ENCODE measurements around the gene SIM2. TPM values are rescaled to one million over a fixed set of nuclear protein-coding genes. Genes with fewer than 3 reads are reported as not detected.
A peak's percentile ranks its signal among the peaks of the same experiment; 100 is the strongest.

SIM2 gene
- total RNA-seq, 4 donors from 2014 or later, result 20.3 to 49.4 (median 29.9) TPM

DNA sequence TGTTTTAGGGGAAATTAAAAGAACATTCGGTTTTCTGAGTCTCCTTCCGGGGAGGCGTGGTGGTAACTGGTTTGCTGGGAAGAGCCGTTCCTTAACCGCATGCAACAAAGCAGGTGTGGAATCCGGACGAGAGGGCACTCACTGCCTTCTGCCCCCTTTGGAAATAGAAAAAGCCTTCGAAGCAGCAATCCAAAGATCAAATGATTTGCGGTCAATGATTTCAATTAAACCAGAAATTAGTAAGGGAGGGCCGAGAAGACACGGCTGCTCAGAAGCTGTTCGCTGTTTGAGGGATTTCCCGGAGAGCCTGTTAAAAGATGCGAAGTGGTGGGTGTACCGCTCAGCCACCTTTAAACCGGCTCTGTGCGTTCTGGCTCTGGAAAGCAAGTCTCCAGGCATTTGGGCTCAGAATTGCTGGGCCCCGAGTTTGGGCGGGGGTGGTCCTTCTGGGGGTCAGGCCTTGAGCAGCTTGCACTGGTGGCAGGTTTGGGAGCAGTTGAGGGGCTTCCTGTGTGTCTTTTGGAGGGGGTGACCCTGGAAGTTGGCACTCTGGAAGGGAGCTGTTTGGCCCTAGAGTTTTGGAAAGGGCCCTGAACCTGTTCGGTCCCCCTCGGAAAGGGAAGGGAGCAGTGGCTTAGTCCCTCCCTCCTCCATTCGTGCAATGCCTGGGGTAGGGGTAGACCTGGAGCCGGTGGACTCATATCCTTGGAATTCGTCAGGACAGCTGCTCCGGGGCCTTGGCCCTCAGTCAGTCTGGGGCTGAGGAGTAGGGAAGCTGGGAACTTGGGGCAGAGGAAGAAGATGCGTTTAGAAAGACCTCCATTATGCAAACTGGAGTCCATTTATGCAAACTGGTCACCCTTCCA is 3.1 kb downstream of the SIM2 start:
- peak overlapping the region; percentile 70 to 97 (median 96) for H3K27ac ChIP-seq
- peaks cover 34 to 96% (median 54%) of the 10 kb centered on the region in 3 donors for H3K4me1 ChIP-seq
- H3K4me3 ChIP-seq, result peak overlapping the region; percentile 73 to 92 (median 77)
- H3K9me3 ChIP-seq, result no peaks in the 10 kb centered on the region
- no peak for DNase-seq
- peaks cover 0 to 100% (median 19%) of the 10 kb centered on the region in 4 donors for H3K27me3 ChIP-seq
- no peaks in the 10 kb centered on the region for H3K36me3 ChIP-seq
- TF ChIP-seq, protein P1, sequence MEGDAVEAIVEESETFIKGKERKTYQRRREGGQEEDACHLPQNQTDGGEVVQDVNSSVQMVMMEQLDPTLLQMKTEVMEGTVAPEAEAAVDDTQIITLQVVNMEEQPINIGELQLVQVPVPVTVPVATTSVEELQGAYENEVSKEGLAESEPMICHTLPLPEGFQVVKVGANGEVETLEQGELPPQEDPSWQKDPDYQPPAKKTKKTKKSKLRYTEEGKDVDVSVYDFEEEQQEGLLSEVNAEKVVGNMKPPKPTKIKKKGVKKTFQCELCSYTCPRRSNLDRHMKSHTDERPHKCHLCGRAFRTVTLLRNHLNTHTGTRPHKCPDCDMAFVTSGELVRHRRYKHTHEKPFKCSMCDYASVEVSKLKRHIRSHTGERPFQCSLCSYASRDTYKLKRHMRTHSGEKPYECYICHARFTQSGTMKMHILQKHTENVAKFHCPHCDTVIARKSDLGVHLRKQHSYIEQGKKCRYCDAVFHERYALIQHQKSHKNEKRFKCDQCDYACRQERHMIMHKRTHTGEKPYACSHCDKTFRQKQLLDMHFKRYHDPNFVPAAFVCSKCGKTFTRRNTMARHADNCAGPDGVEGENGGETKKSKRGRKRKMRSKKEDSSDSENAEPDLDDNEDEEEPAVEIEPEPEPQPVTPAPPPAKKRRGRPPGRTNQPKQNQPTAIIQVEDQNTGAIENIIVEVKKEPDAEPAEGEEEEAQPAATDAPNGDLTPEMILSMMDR (IDR thresholded peaks at IDR 0.05), result no peak
- TF ChIP-seq POLR2A (IDR thresholded peaks at IDR 0.05), result no peak
- 4 to 5% methylated on average over 13 to 18 of the region's 26 CpGs for WGBS, 2 donors
- intact Hi-C loops (cut with DNase I), result loop anchor here (10.0 kb wide), 1 partner anchor 197 kb away; no protein-coding TSS in a partner anchor

DNA sequence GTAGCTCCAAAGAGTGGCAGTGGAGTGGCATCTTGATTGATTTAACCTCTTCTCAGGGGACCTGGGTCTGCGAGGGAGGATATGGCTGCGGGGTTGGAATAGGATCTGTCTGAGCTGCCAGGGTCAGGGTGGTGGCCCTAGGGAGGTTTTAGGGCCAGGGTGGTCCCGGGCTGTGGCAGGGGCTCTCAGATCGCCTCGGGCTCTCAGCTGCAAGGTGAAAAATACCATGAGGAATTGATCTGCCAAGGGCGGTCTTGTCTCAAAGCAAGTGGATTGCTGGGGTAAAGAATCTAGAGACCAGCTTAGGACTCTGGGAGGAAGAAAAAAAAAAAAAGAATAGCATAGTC is 3.7 kb downstream of the SIM2 start:
- Histone ChIP-seq H3K27me3 (peaks cover 0 to 100% (median 18%) of the 10 kb centered on the region in 4 donors), H3K4me1 (peaks cover 40 to 96% (median 53%) of the 10 kb centered on the region in 3 donors), H3K27ac (peak overlapping the region; percentile 70 to 97 (median 96)), H3K4me3 (peak overlapping the region; percentile 73 to 92 (median 77)), H3K9me3 (no peaks in the 10 kb centered on the region), H3K36me3 (no peaks in the 10 kb centered on the region)
- intact Hi-C loops (cut with DNase I), result loop anchor here (10.0 kb wide), 1 partner anchor 198 kb away; no protein-coding TSS in a partner anchor
- DNase-seq, result no peak
- 0 to 17% methylated on average over 2 to 5 of the region's 6 CpGs for WGBS, 2 donors
- no peak for TF ChIP-seq POLR2A (IDR thresholded peaks at IDR 0.05)
- TF ChIP-seq, protein P1 (IDR thresholded peaks at IDR 0.05), result no peak

DNA sequence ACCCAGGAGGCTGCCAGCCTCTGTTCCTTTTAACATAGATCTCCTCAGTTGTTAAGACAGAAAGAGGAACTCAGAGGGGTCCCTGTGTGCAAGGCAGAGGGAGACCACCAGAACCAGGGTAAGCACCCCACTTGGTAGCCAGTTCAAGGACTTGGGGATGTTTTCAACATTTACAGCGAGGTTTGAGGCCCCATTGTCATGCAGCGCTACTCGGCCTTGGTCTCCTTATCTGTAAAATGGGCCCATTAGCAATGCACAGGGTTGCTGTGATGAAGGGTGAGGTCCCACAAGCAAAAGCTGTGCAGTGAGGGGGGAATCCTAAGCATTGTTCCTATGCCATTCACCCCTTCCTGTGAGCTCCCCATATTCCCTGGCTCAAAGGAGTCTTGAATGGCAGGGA is 4.2 kb downstream of the SIM2 start:
- Histone ChIP-seq H3K9me3 (no peaks in the 10 kb centered on the region), H3K4me3 (peak overlapping the region; percentile 31 to 78 (median 74)), H3K4me1 (peaks cover 44 to 96% (median 54%) of the 10 kb centered on the region in 3 donors), H3K27ac (peak overlapping the region; percentile 79 to 97 (median 96)), H3K27me3 (peaks cover 0 to 100% (median 18%) of the 10 kb centered on the region in 4 donors), H3K36me3 (no peaks in the 10 kb centered on the region)
- TF ChIP-seq, protein P1 (IDR thresholded peaks at IDR 0.05), result no peak
- TF ChIP-seq POLR2A (IDR thresholded peaks at IDR 0.05), result no peak
- 14 to 38% methylated on average over 2 to 3 of the region's 3 CpGs for WGBS, 2 donors
- intact Hi-C loops (cut with DNase I), result loop anchor here (10.0 kb wide), 1 partner anchor 198 kb away; no protein-coding TSS in a partner anchor
- no peak for DNase-seq

DNA sequence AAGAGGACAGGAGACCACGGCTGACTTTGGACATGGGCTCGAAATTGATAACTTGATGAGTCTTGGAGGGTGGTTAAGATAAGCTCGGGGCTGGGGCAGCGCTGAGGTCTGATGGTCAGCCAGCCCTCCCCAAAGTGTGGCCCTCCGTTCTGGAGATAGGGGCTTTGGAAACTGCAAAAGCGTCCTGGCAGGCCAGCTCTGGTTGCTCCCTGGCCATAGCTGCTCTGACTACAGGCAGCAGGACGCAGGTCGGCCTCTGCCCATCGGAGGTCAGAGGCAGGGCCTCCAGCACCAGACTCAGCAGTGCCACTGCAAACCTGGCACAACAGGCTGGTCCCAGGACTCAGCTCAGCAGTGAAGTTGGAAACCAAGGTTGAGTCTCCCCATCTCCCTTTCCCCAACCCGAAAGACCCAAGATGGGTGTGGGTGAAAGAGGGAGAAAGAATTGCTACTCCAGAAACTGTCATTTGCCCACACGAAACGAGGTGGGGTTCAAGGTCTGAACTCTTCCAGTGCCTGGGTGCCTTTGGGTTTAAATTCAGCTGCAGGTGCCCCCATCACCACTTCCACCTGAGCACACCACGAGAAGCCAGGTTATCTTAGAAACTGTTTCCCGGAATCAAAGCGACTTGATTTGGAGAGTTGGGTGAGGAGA is 4.8 kb downstream of the SIM2 start:
- no peaks in the 10 kb centered on the region for H3K9me3 ChIP-seq
- no peak for DNase-seq
- WGBS, 2 donors, result 3 to 10% methylated on average over 5 to 8 of the region's 15 CpGs
- intact Hi-C loops (cut with DNase I), result loop anchor here (10.0 kb wide), 1 partner anchor 199 kb away; no protein-coding TSS in a partner anchor
- TF ChIP-seq POLR2A (IDR thresholded peaks at IDR 0.05), result no peak
- TF ChIP-seq, protein P1 (IDR thresholded peaks at IDR 0.05), result no peak
- peaks cover 0 to 100% (median 21%) of the 10 kb centered on the region in 4 donors for H3K27me3 ChIP-seq
- H3K4me3 ChIP-seq, result peak overlapping the region; percentile 31 to 78 (median 74)
- peak overlapping the region; percentile 79 to 97 (median 96) for H3K27ac ChIP-seq
- H3K36me3 ChIP-seq, result no peaks in the 10 kb centered on the region
- peaks cover 37 to 96% (median 51%) of the 10 kb centered on the region in 3 donors for H3K4me1 ChIP-seq
